ENCODE measurements around the gene HIPK3.

The HIPK3 gene

DNA sequence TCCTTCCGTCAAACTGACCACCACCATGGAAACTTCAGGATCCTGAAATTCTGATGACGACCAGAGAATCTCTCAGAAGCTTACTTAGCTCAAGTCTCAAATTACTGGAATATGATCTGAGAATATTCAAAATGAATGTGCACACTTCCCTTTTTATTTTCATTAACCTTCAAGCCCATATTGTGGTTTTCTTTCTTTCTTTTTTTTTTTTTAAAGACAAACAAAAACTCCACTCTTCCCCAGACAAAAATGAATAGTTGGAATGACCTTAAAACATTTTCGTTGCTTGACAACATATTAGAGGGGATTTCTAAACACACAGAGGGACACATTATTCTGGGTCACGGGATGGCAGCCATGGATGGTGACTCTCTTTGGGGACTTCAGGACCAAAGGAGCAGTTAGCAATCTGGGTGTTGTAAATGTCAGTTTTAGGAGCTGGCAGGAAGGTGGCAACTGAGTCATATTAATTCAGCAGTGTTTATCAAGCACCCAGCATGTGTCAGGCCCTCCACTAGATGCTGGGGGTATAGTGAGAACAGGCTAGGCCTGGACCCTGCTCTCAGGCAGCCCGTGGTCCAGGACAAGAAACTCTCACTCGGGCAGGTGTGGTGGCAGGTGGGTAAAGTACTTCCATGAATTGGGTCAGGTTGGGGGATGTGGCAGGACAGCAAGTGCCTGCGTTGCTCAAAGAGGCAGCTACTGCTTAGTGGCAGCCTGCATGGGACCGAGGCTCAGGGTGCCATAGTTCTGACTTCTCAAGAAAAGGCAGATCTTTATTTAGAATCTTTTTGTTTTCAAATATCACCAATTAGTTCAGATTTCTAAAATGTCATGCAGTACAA lies 126.1 kb downstream of the HIPK3 start:
- H3K27ac ChIP-seq: no peak overlapping the region
- TF ChIP-seq, protein P1, sequence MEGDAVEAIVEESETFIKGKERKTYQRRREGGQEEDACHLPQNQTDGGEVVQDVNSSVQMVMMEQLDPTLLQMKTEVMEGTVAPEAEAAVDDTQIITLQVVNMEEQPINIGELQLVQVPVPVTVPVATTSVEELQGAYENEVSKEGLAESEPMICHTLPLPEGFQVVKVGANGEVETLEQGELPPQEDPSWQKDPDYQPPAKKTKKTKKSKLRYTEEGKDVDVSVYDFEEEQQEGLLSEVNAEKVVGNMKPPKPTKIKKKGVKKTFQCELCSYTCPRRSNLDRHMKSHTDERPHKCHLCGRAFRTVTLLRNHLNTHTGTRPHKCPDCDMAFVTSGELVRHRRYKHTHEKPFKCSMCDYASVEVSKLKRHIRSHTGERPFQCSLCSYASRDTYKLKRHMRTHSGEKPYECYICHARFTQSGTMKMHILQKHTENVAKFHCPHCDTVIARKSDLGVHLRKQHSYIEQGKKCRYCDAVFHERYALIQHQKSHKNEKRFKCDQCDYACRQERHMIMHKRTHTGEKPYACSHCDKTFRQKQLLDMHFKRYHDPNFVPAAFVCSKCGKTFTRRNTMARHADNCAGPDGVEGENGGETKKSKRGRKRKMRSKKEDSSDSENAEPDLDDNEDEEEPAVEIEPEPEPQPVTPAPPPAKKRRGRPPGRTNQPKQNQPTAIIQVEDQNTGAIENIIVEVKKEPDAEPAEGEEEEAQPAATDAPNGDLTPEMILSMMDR (IDR thresholded peaks at IDR 0.05): no peak
- peaks cover 46% of the 10 kb centered on the region for H3K27me3 ChIP-seq

DNA sequence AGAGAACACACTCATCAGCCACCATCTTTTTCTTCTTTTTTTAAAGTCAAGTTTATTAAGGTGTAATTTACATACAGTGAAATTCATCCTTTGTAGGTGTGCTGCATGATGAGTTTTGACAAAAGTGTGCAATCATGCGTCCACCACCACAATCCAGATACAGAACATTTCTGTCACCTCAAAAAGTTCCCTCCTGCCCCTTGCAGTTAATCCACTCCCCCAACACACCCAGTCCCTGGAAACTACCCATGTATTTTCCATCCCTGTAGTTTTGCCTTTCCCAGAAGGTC lies 126.7 kb downstream of the HIPK3 start:
- TF ChIP-seq, protein P1 (IDR thresholded peaks at IDR 0.05): no peak
- Histone ChIP-seq H3K36me3 (no peaks in the 10 kb centered on the region), H3K27ac (no peak overlapping the region)

More for the DNA sequence above, 126.1 kb downstream of the HIPK3 start:
- no peak overlapping the region for H3K4me3 ChIP-seq (ENCODE audit: low read depth in 1 of 2, low read length in 1 of 2)
- no peaks in the 10 kb centered on the region for H3K9me3 ChIP-seq
- no peaks in the 10 kb centered on the region for H3K4me1 ChIP-seq (ENCODE audit: control insufficient read depth in 1 of 2, insufficient read depth in 1 of 2, low read depth in 1 of 2, low read length in 1 of 2)
- no peaks in the 10 kb centered on the region for H3K36me3 ChIP-seq

DNA sequence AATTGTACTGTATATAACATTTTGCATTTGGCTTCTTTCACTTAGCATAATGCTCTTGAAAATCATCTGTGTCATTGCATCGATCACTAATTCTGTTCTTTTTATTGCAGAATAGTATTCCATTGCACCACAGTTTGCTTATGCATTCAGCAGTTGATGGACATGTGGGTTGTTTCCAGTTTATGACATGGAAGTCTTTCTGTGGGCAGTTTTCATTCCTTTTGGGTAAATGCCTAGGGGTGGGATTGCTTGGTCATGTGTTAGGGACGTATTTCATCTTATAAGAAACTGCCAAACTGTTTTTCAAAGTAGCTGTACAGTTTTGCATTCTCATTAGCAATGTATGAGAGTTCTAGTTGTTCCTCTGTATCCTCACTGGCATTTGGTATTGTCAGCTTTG lies 127.0 kb downstream of the HIPK3 start:
- TF ChIP-seq, protein P1 (IDR thresholded peaks at IDR 0.05): no peak
- Histone ChIP-seq H3K4me3 (ENCODE audit: low read depth in 1 of 2, low read length in 1 of 2) (no peak overlapping the region), H3K27me3 (peaks cover 37% of the 10 kb centered on the region), H3K9me3 (no peaks in the 10 kb centered on the region), H3K4me1 (ENCODE audit: control insufficient read depth in 1 of 2, insufficient read depth in 1 of 2, low read depth in 1 of 2, low read length in 1 of 2) (no peaks in the 10 kb centered on the region), H3K27ac (no peak overlapping the region), H3K36me3 (no peaks in the 10 kb centered on the region)

More for the DNA sequence above, 126.7 kb downstream of the HIPK3 start:
- Histone ChIP-seq H3K4me3 (ENCODE audit: low read depth in 1 of 2, low read length in 1 of 2) (no peak overlapping the region), H3K27me3 (peaks cover 41% of the 10 kb centered on the region), H3K4me1 (ENCODE audit: control insufficient read depth in 1 of 2, insufficient read depth in 1 of 2, low read depth in 1 of 2, low read length in 1 of 2) (no peaks in the 10 kb centered on the region), H3K9me3 (no peaks in the 10 kb centered on the region)

- peaks cover 3% of the 10 kb centered on the region for H3K27me3 ChIP-seq
- no peak overlapping the region for H3K4me3 ChIP-seq (ENCODE audit: low read depth in 1 of 2, low read length in 1 of 2)
- H3K27ac ChIP-seq: peak overlapping the region; percentile 56
- no peaks in the 10 kb centered on the region for H3K36me3 ChIP-seq
- no peaks in the 10 kb centered on the region for H3K4me1 ChIP-seq (ENCODE audit: control insufficient read depth in 1 of 2, insufficient read depth in 1 of 2, low read depth in 1 of 2, low read length in 1 of 2)
- H3K9me3 ChIP-seq: no peaks in the 10 kb centered on the region
- TF ChIP-seq, protein P1 (IDR thresholded peaks at IDR 0.05): no peak
Measured at GRCh38 chr11:33387581-33387980, 130.4 kb downstream of the HIPK3 start.

DNA sequence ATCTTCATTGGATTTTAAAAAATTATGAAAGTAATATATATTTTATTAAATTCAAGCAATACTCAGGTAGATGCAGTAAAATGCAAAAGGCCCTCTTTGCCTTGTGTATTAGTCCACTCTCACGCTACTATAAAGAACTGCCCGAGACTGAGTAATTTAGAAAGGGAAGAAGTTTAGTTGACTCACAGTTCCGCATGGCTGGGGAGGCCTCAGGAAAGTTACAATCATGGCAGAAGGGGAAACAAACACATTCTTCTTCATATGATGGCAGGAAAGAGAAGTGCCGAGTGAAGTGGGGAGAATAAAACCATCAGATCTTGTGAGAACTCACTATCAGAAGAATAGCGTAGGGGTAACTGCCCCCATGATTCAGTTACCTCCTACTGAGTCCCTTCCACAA lies 130.8 kb downstream of the HIPK3 start:
- H3K9me3 ChIP-seq: no peaks in the 10 kb centered on the region
- TF ChIP-seq, protein P1 (IDR thresholded peaks at IDR 0.05): no peak
- no peak overlapping the region for H3K4me3 ChIP-seq (ENCODE audit: low read depth in 1 of 2, low read length in 1 of 2)
- H3K36me3 ChIP-seq: no peaks in the 10 kb centered on the region
- H3K4me1 ChIP-seq (ENCODE audit: control insufficient read depth in 1 of 2, insufficient read depth in 1 of 2, low read depth in 1 of 2, low read length in 1 of 2): no peaks in the 10 kb centered on the region
- no peaks in the 10 kb centered on the region for H3K27me3 ChIP-seq
- H3K27ac ChIP-seq: peak overlapping the region; percentile 56

All from neutrophil (primary cell).